Gastroesophageal sphincter (tissue), 4 donors: Measurements from ENCODE around the gene ZNF138. TPM values are rescaled to one million over a fixed set of nuclear protein-coding genes. Genes with fewer than 3 reads are reported as not detected.

Source experiments
- ATAC-seq: fragments of 150-250 bp; one replicate; pipeline ENCODE4 v1.9.1; 2016; ENCODE audit warnings: mild to moderate bottlenecking, moderate library complexity
- H3K27ac ChIP-seq, 4 donors: fragments of 200-600 bp; sonication (generic) in 3 of 4; 1 replicate in 3 of 4; 2 replicates in 1 of 4; pipeline ENCODE4 v1.5.1; 2016 to 2019
- H3K27me3 ChIP-seq: fragments of 200-600 bp; sonication (generic); one replicate; pipeline ENCODE4 v1.5.1; 2019
- H3K36me3 ChIP-seq, 2 donors: fragments of 200-600 bp; sonication (generic); one replicate each; pipeline ENCODE4 v1.5.1; 2019; ENCODE audit warnings: control low read depth in 1 of 2
- H3K4me1 ChIP-seq, 3 donors: fragments of 200-600 bp; sonication (generic); 1 replicate in 2 of 3; 2 replicates in 1 of 3; pipeline ENCODE4 v1.5.1; 2016 to 2019; ENCODE audit warnings: control low read depth in 2 of 3
- H3K4me3 ChIP-seq, 2 donors: fragments of 200-600 bp; sonication (generic); one replicate each; pipeline ENCODE4 v1.5.1; 2019; ENCODE audit warnings: mild to moderate bottlenecking in 1 of 2, moderate library complexity in 1 of 2
- H3K9me3 ChIP-seq, 3 donors: fragments of 200-600 bp; sonication (generic); one replicate each; pipeline ENCODE4 v1.5.1; 2017 to 2019; ENCODE audit warnings: control low read depth in 2 of 3
- CTCF ChIP-seq, 4 experiments: fragments of 200-600 bp in 2 of 4; fragments of 450-650 bp in 2 of 4; sonication (generic) in 1 of 4; IDR thresholded peaks; one replicate each; pipeline ENCODE4 v1.5.1; 2017 to 2019; ENCODE audit warnings: antibody characterized with exemption in 4 of 4, mild to moderate bottlenecking in 2 of 4, moderate library complexity in 2 of 4
- EP300 ChIP-seq: sonication (generic); formaldehyde crosslinking; IDR thresholded peaks from one replicate; pipeline ENCODE4 v1.6.1; 2017; ENCODE audit warnings: antibody characterized with exemption, mild to moderate bottlenecking
- POLR2A ChIP-seq, 2 donors: fragments of 450-650 bp; IDR thresholded peaks; one replicate each; pipeline ENCODE4 v1.6.1; 2017; ENCODE audit warnings: antibody characterized with exemption in 2 of 2, mild to moderate bottlenecking in 2 of 2, moderate library complexity in 1 of 2
- POLR2AphosphoS5 ChIP-seq: sonication (generic); formaldehyde crosslinking; IDR thresholded peaks from one replicate; pipeline ENCODE4 v1.6.1; 2017; ENCODE audit warnings: antibody characterized with exemption
- WGBS, 2 donors: methylation state at CpG; one replicate each; pipeline ENCODE4 v1.1.5; 2018; ENCODE audit warnings: low coverage in 1 of 2; 5-methylcytosine and 5-hydroxymethylcytosine counted together
- total RNA-seq, 4 donors: library from RNA; depleted of rRNA; stranded (reverse); fragments of >200 nt; gene quantifications; one replicate each; pipeline ENCODE4 v1.1.0, GENCODE V29; 2016

Gene ZNF138
- total RNA-seq, 4 donors from 2014 or later: 3.3 to 16.2 (median 6.7) TPM

- H3K36me3 ChIP-seq: no peaks in the 10 kb centered on the region
- no peaks in the 10 kb centered on the region for H3K4me1 ChIP-seq
- no peaks in the 10 kb centered on the region for H3K27me3 ChIP-seq
- H3K9me3 ChIP-seq: no peaks in the 10 kb centered on the region
- H3K4me3 ChIP-seq: no peak overlapping the region
- no peak overlapping the region for H3K27ac ChIP-seq
- ATAC-seq: no peak
- WGBS, 2 donors: 81 to 100% methylated on average over 3 to 5 of the region's 11 CpGs
- TF ChIP-seq POLR2A (IDR thresholded peaks at IDR 0.05) (no peak), POLR2AphosphoS5 (no peak), EP300 (no peak), CTCF (IDR thresholded peaks at IDR 0.05) (no peak)
Observed at GRCh38 chr7:64868499-64868898, 74.3 kb downstream of the ZNF138 start.

GRCh38 chr7:64869121-64869725 is 75.0 kb downstream of the ZNF138 start:
- WGBS, 2 donors: 72 to 100% methylated on average over 1 to 3 of the region's 8 CpGs
- H3K27ac ChIP-seq: no peak overlapping the region
- no peaks in the 10 kb centered on the region for H3K4me1 ChIP-seq
- no peak overlapping the region for H3K4me3 ChIP-seq
- H3K36me3 ChIP-seq: no peaks in the 10 kb centered on the region
- no peak for ATAC-seq
- TF ChIP-seq POLR2A (IDR thresholded peaks at IDR 0.05) (no peak), EP300 (no peak), CTCF (IDR thresholded peaks at IDR 0.05) (no peak), POLR2AphosphoS5 (no peak)
- peaks cover 2% of the 10 kb centered on the region for H3K27me3 ChIP-seq
- no peaks in the 10 kb centered on the region for H3K9me3 ChIP-seq

- H3K27ac ChIP-seq: no peak overlapping the region
- TF ChIP-seq CTCF (IDR thresholded peaks at IDR 0.05): no peak
- TF ChIP-seq POLR2AphosphoS5: no peak
- no peak for TF ChIP-seq EP300
- TF ChIP-seq POLR2A (IDR thresholded peaks at IDR 0.05): no peak
- ATAC-seq: no peak
- peaks cover 10% of the 10 kb centered on the region for H3K27me3 ChIP-seq
- no peaks in the 10 kb centered on the region for H3K36me3 ChIP-seq
- no peaks in the 10 kb centered on the region for H3K4me1 ChIP-seq
- H3K9me3 ChIP-seq: no peaks in the 10 kb centered on the region
- no peak overlapping the region for H3K4me3 ChIP-seq
- 87 to 92% methylated on average over 3 to 9 of the region's 32 CpGs for WGBS, 2 donors
Observed at GRCh38 chr7:64869912-64870562, 75.8 kb downstream of the ZNF138 start.

- H3K27ac ChIP-seq: no peak overlapping the region
- H3K9me3 ChIP-seq: no peaks in the 10 kb centered on the region
- H3K27me3 ChIP-seq: peaks cover 12% of the 10 kb centered on the region
- no peaks in the 10 kb centered on the region for H3K36me3 ChIP-seq
- 95 to 100% methylated on average over 1 to 9 of the region's 13 CpGs for WGBS, 2 donors
- no peak for TF ChIP-seq POLR2AphosphoS5
- no peak for ATAC-seq
- H3K4me3 ChIP-seq: no peak overlapping the region
- no peaks in the 10 kb centered on the region for H3K4me1 ChIP-seq
Observed at GRCh38 chr7:64870656-64871055, 76.4 kb downstream of the ZNF138 start.

- Histone ChIP-seq H3K36me3 (no peaks in the 10 kb centered on the region), H3K27ac (no peak overlapping the region), H3K4me1 (peaks cover 0 to under 1% (median 0%) of the 10 kb centered on the region in 3 donors), H3K27me3 (peaks cover 12% of the 10 kb centered on the region), H3K9me3 (no peaks in the 10 kb centered on the region), H3K4me3 (no peak overlapping the region)
- TF ChIP-seq EP300: no peak
- TF ChIP-seq CTCF (IDR thresholded peaks at IDR 0.05): no peak
- TF ChIP-seq POLR2AphosphoS5: no peak
- no peak for TF ChIP-seq POLR2A (IDR thresholded peaks at IDR 0.05)
- ATAC-seq: no peak
- WGBS, 2 donors: 69 to 90% methylated on average over 2 to 6 of the region's 8 CpGs
Observed at GRCh38 chr7:64871761-64872160, 77.5 kb downstream of the ZNF138 start.
